Stomach (tissue), 9 donors: ENCODE measurements around the gene RPS2. TPM values are rescaled to one million over a fixed set of nuclear protein-coding genes. Genes with fewer than 3 reads are reported as not detected.
"Not testable (repeated sequence)": the region's sequence is repeated elsewhere in the genome, so short reads cannot be mapped to it uniquely, and the experiment has no call there.

Source experiments
- DNase-seq, 2 donors: peaks; one replicate each; pipeline versions ENCODE4 v3.0.0 to v3.0.0-alpha.2; 2013 to 2019
- H3K27ac ChIP-seq, 5 donors: fragments of 200-600 bp in 4 of 5; sonication (generic) in 4 of 5; one replicate each; pipeline ENCODE4 v1.5.1; 2013 to 2019; ENCODE audit warnings: mild to moderate bottlenecking in 1 of 5, moderate library complexity in 1 of 5
- H3K27me3 ChIP-seq, 3 donors: fragments of 200-600 bp; sonication (generic); one replicate each; pipeline ENCODE4 v1.5.1; 2017 to 2019; ENCODE audit warnings: mixed run types in 1 of 3
- H3K36me3 ChIP-seq, 4 donors: fragments of 200-600 bp; sonication (generic); 1 replicate in 3 of 4; 2 replicates in 1 of 4; pipeline ENCODE4 v1.5.1; 2016 to 2019
- H3K4me1 ChIP-seq, 4 donors: fragments of 200-600 bp; sonication (generic); one replicate each; pipeline ENCODE4 v1.5.1; 2016 to 2019
- H3K4me3 ChIP-seq, 4 donors: fragments of 200-600 bp; sonication (generic) in 3 of 4; one replicate each; pipeline ENCODE4 v1.5.1; 2016 to 2019; ENCODE audit warnings: mild to moderate bottlenecking in 1 of 4
- H3K9me3 ChIP-seq, 4 donors: fragments of 200-600 bp; sonication (generic); one replicate each; pipeline ENCODE4 v1.5.1; 2016 to 2019
- EP300 ChIP-seq: sonication (generic); formaldehyde crosslinking; IDR thresholded peaks from one replicate; pipeline ENCODE4 v1.6.1; 2017; ENCODE audit warnings: antibody characterized with exemption
- POLR2A ChIP-seq, 4 donors: fragments of 450-650 bp; IDR thresholded peaks; one replicate each; pipeline ENCODE4 v1.6.1; 2016; ENCODE audit warnings: antibody characterized with exemption in 4 of 4, control low read depth in 2 of 4, mild to moderate bottlenecking in 1 of 4, moderate library complexity in 1 of 4
- POLR2AphosphoS5 ChIP-seq, 3 donors: sonication (generic); formaldehyde crosslinking; IDR thresholded peaks; one replicate each; pipeline ENCODE4 v1.6.1; 2016; ENCODE audit warnings: antibody characterized with exemption in 3 of 3
- WGBS, 5 donors: extraction: QIAGEN DNeasy Blood & Tissue Kit in 3 of 5; methylation state at CpG; one replicate each; pipeline versions ENCODE4 v1.1.5 to v1.1.7; 2013 to 2018; 5-methylcytosine and 5-hydroxymethylcytosine counted together
- intact Hi-C: fragments of 100-400 bp; cut with DNase I; formaldehyde crosslinking; loops from one replicate; pipeline ENCODE4 v1.15.1; 2023; ENCODE audit warnings: low total_unique reads
- polyA plus RNA-seq, 3 donors: library from polyadenylated mRNA; stranded (reverse); fragments of 200-250 nt; gene quantifications; one replicate each; pipeline ENCODE4 v1.2.3, GENCODE V29; 2013
- total RNA-seq, 5 donors: library from RNA; depleted of rRNA; stranded (reverse); fragments of >200 nt; gene quantifications; one replicate each; pipeline versions ENCODE4 v1.1.0 to v1.2.3, GENCODE V29; 2014 to 2016
- TF ChIP-seq, protein P1 (sequence below), 7 experiments: fragments of 450-650 bp in 4 of 7; fragments of 200-600 bp in 3 of 7; sonication (generic) in 3 of 7; IDR thresholded peaks; one replicate each; pipeline ENCODE4 v1.5.1; 2016 to 2019; ENCODE audit warnings: antibody characterized with exemption in 7 of 7, control low read depth in 2 of 7, mild to moderate bottlenecking in 1 of 7
- donor health status: healthy with polysubstance abuse.
- donor health status: Bipolar disorder and iron deficiency.
- donor health status: healthy.

The RPS2 gene
- total and polyA plus RNA-seq, 8 donors: 997 to 4,842 (median 2,511) TPM

DNA sequence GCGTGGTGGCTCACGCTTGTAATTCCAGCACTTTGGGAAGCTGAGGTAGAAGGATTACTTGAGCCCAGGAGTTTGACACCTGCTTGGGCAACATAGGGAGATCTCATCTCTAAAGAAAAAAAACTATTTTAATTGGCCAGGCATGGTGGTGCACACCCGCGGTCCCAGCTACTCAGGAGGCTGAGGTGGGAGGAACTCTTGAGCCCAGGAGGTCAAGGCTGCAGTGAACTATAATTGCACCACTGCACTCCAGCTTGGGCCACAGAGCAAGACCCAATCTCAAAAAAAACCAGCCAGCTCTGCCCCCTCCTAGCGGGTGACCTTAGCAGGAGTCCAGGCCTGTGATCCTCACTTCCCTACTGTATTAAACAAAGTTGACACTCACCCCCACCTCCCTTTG lies 40.5 kb downstream of the RPS2 start:
- TF ChIP-seq POLR2AphosphoS5 (IDR thresholded peaks at IDR 0.05): no peak
- TF ChIP-seq EP300: no peak
- TF ChIP-seq POLR2A (IDR thresholded peaks at IDR 0.05): no peak
- TF ChIP-seq, protein P1, sequence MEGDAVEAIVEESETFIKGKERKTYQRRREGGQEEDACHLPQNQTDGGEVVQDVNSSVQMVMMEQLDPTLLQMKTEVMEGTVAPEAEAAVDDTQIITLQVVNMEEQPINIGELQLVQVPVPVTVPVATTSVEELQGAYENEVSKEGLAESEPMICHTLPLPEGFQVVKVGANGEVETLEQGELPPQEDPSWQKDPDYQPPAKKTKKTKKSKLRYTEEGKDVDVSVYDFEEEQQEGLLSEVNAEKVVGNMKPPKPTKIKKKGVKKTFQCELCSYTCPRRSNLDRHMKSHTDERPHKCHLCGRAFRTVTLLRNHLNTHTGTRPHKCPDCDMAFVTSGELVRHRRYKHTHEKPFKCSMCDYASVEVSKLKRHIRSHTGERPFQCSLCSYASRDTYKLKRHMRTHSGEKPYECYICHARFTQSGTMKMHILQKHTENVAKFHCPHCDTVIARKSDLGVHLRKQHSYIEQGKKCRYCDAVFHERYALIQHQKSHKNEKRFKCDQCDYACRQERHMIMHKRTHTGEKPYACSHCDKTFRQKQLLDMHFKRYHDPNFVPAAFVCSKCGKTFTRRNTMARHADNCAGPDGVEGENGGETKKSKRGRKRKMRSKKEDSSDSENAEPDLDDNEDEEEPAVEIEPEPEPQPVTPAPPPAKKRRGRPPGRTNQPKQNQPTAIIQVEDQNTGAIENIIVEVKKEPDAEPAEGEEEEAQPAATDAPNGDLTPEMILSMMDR (IDR thresholded peaks at IDR 0.05): no peak
- peaks cover 7 to 78% (median 39%) of the 10 kb centered on the region in 3 donors for H3K27me3 ChIP-seq
- intact Hi-C loops: no loop called here
- H3K27ac ChIP-seq: no peak overlapping the region
- 55 to 75% (median 72%) methylated on average over 5 of the region's 5 CpGs for WGBS, 5 donors
- no peaks in the 10 kb centered on the region for H3K9me3 ChIP-seq
- peaks cover 10 to 21% (median 16%) of the 10 kb centered on the region in 4 donors for H3K4me1 ChIP-seq
- no peaks in the 10 kb centered on the region for H3K36me3 ChIP-seq
- no peak overlapping the region for H3K4me3 ChIP-seq
- no peak for DNase-seq

DNA sequence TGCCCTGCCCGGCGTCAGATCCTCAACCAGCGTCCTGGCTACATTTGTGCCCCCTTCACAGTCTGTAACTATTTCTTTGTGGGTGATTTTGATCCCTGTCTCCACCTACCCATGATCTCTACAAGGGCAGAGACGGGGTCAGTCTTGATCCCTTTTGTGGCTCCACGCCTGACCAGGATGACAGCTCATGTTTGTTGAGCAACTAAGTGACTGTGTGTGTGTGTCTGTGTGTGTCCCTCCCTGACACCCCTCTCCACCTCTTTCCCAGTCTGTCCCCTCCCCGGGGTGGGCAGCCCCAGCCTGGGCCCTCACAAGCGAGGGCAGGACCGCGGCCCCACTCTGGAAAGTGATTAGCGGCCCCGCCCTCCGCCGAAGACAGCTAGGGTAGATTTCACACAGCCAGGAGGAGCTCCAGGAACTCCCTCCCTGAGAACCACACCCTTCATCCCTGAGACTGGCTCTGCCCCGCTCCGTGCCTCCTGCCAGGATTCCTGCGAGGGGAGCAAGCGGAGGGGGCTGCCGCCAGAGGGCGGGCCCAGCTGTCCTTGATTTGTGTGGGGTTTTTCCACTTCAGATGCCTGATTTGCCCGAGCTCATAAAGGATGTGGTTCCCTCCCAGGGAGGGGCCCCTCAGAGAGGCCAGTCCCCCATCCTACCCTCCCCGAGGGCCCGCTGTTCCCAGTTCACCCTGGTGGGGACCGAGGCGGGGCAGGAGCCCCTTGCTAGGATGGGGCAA lies 41.2 kb downstream of the RPS2 start:
- TF ChIP-seq POLR2A (IDR thresholded peaks at IDR 0.05) (no peak), POLR2AphosphoS5 (IDR thresholded peaks at IDR 0.05) (no peak), EP300 (no peak)
- TF ChIP-seq, protein P1 (IDR thresholded peaks at IDR 0.05): peak in 1 of 7 experiments; percentile 20
- H3K9me3 ChIP-seq: no peaks in the 10 kb centered on the region
- H3K27me3 ChIP-seq: peaks cover 9 to 84% (median 45%) of the 10 kb centered on the region in 3 donors
- intact Hi-C loops: no loop called here
- peak in 1 of 2 donors; percentile 80 for DNase-seq
- no peaks in the 10 kb centered on the region for H3K36me3 ChIP-seq
- no peak overlapping the region for H3K27ac ChIP-seq
- H3K4me3 ChIP-seq: no peak overlapping the region
- peaks cover 10 to 24% (median 17%) of the 10 kb centered on the region in 4 donors for H3K4me1 ChIP-seq
- WGBS, 5 donors: 11 to 22% (median 12%) methylated on average over 19 to 24 of the region's 24 CpGs

DNA sequence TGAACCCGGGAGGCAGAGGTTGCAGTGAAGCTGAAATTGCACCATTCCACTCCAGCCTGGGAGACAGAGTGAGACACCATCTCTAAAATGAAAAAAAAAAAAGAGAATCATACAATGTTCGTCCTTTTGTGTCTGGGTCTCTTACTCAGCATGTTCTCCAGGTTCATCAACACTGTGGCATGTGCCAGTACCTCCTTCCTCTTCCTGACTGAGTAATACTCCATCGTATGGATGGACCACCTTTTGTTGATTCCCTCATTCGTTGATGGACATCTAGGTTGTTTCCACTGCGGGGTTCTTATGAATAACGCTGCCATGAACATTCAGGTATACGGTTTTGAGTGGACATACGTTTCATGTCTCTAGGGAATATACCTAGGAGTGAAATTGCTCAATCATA lies 42.3 kb downstream of the RPS2 start:
- Histone ChIP-seq H3K4me3 (no peak overlapping the region), H3K9me3 (no peaks in the 10 kb centered on the region), H3K27ac (no peak overlapping the region), H3K4me1 (peaks cover 10 to 33% (median 25%) of the 10 kb centered on the region in 4 donors), H3K36me3 (no peaks in the 10 kb centered on the region), H3K27me3 (peaks cover 12 to 95% (median 55%) of the 10 kb centered on the region in 3 donors)
- WGBS, 5 donors: 66 to 93% (median 85%) methylated on average over 8 of the region's 8 CpGs
- TF ChIP-seq, protein P1 (IDR thresholded peaks at IDR 0.05): no peak
- no peak for TF ChIP-seq EP300
- TF ChIP-seq POLR2AphosphoS5 (IDR thresholded peaks at IDR 0.05): no peak
- no peak for TF ChIP-seq POLR2A (IDR thresholded peaks at IDR 0.05)
- intact Hi-C loops: no loop called here
- DNase-seq: no peak

DNA sequence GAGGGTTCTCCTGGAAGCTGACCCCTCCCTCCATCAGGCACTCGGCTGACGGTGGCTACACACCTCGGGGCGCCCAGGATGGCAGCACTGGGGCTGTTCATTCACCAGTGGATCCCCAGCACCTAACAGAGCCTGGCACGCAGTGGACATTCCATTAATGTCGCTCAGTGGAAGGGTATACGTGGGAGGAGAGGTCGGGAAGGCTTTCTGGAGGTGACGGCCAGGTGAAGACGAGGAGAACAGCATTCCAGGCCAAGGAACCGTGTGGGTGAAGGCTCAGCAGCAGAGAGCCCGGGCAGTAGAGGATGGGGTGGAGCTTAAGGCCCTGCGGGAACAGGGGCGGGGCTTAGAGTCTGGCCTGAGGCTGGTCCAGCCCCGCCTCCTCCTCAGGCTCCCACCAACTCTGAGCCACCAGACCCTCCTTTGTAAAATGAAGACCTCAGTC lies 43.9 kb downstream of the RPS2 start:
- Histone ChIP-seq H3K27me3 (peaks cover 15 to 100% (median 71%) of the 10 kb centered on the region in 3 donors), H3K36me3 (no peaks in the 10 kb centered on the region), H3K4me3 (no peak overlapping the region), H3K4me1 (peaks cover 10 to 37% (median 26%) of the 10 kb centered on the region in 4 donors), H3K27ac (no peak overlapping the region), H3K9me3 (no peaks in the 10 kb centered on the region)
- WGBS, 5 donors: 6 to 18% (median 12%) methylated on average over 14 to 15 of the region's 15 CpGs
- peak; percentile 64 to 68 for DNase-seq
- intact Hi-C loops: no loop called here
- TF ChIP-seq, protein P1 (IDR thresholded peaks at IDR 0.05): no peak
- TF ChIP-seq POLR2A (IDR thresholded peaks at IDR 0.05) (no peak), EP300 (no peak), POLR2AphosphoS5 (IDR thresholded peaks at IDR 0.05) (no peak)

DNA sequence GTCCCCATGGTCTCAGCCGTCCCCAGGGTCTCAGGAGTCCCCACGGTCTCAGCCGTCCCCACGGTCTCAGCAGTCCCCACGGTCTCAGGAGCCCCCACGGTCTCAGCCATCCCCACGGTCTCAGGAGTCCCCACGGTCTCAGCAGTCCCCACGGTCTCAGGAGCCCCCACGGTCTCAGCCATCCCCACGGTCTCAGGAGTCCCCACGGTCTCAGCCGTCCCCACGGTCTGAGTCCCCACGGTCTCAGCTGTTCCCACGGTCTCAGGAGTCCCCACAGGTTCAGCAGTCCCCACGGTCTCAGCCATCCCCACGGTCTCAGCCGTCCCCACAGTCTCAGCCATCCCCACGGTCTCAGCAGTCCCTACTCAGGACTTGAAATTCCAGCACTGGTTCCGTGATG lies 44.5 kb downstream of the RPS2 start:
- WGBS, 5 donors: 53 to 69% (median 67%) methylated on average over 17 to 21 of the region's 21 CpGs
- H3K27ac ChIP-seq, DNase-seq, H3K36me3 ChIP-seq, H3K4me3 ChIP-seq, H3K9me3 ChIP-seq, intact Hi-C loops: not testable (repeated sequence)
- Histone ChIP-seq H3K4me1 (peaks cover 10 to 37% (median 26%) of the 10 kb centered on the region in 4 donors), H3K27me3 (peaks cover 15 to 100% (median 74%) of the 10 kb centered on the region in 3 donors)
